Calu3 (cell line): ENCODE results near the gene GPC3. TPM values are rescaled to one million over a fixed set of nuclear protein-coding genes. Genes with fewer than 3 reads are reported as not detected.

Experiments used
- BruUV-seq: library from RNA; stranded (reverse); fragments of 400-500 nt; replicated peaks from 2 replicates; lab custom pipeline; 2021; lab: Mats Ljungman, UMichigan
- CTCF ChIA-PET: fragments of 300-600 bp; sonication (Branson Sonifier 250); formaldehyde crosslinking; loops from one replicate; lab custom pipeline; 2022; ENCODE audit warnings: antibody characterized with exemption; lab: Charles Lee
- DNase-seq: peaks from one replicate; pipeline ENCODE4 v3.0.0; 2022
- H3K27ac Mint-ChIP-seq: one replicate; pipeline ENCODE4 v1.8.0; 2022; ENCODE audit warnings: mixed read lengths; ENCODE audit not compliant: unreplicated experiment
- H3K27me3 Mint-ChIP-seq: one replicate; pipeline ENCODE4 v1.8.0; 2022; ENCODE audit warnings: mixed read lengths; ENCODE audit not compliant: unreplicated experiment
- H3K36me3 Mint-ChIP-seq: one replicate; pipeline ENCODE4 v1.8.0; 2022; ENCODE audit warnings: mild to moderate bottlenecking, moderate library complexity, mixed read lengths; ENCODE audit not compliant: insufficient read depth, unreplicated experiment
- H3K4me1 Mint-ChIP-seq: one replicate; pipeline ENCODE4 v1.8.0; 2022; ENCODE audit warnings: mild to moderate bottlenecking, low read depth, mixed read lengths; ENCODE audit not compliant: unreplicated experiment
- H3K4me3 Mint-ChIP-seq: one replicate; pipeline ENCODE4 v1.8.0; 2022; ENCODE audit warnings: mild to moderate bottlenecking, low read depth, moderate library complexity, mixed read lengths; ENCODE audit not compliant: unreplicated experiment
- H3K9me3 Mint-ChIP-seq: one replicate; pipeline ENCODE4 v1.8.0; 2022; ENCODE audit warnings: low read depth, mixed read lengths; ENCODE audit not compliant: unreplicated experiment
- intact Hi-C: fragments of 100-400 bp; cut with micrococcal nuclease; formaldehyde crosslinking; loops from one replicate; pipeline ENCODE4 v1.10.0; 2022; ENCODE audit not compliant: unreplicated experiment
- total RNA-seq: library from RNA; stranded (reverse); gene quantifications from 2 replicates; pipeline ENCODE4 v1.2.3, GENCODE V29; 2022
- TF ChIP-seq, protein P1 (sequence below): fragments of 200-600 bp; IDR thresholded peaks from one replicate; pipeline ENCODE4 v1.8.0; 2022; ENCODE audit warnings: antibody characterized with exemption; ENCODE audit not compliant: unreplicated experiment

Gene GPC3
- total RNA-seq, 1 experiment from 2014 or later, result 2.3 TPM

DNA sequence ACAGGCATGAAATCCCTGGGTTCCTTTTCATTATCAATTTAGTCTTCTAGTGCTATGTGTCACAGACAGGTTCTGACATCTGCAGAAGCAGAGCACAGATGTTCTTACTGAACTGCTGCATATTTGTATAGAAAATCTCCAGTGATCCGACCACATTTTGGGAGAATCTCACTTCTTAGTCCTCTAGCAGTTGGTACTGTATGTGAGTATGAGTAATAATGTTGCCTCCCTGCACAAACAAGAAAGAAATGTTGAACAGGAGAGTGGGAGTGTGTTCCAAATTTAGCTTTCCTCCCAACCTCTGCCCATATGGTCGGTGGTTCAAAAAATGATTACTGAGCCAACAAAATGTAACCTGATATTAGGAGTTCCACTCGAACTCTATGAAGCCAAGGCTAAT, 404.8 kb downstream of the GPC3 start:
- H3K4me3 Mint-ChIP-seq, result no peak overlapping the region
- H3K4me1 Mint-ChIP-seq, result peaks cover 7% of the 10 kb centered on the region
- H3K27me3 Mint-ChIP-seq, result no peaks in the 10 kb centered on the region
- DNase-seq, result no peak
- no peak overlapping the region for H3K27ac Mint-ChIP-seq
- BruUV-seq, result no TSS peak
- intact Hi-C loops, result no loop called here
- TF ChIP-seq, protein P1, sequence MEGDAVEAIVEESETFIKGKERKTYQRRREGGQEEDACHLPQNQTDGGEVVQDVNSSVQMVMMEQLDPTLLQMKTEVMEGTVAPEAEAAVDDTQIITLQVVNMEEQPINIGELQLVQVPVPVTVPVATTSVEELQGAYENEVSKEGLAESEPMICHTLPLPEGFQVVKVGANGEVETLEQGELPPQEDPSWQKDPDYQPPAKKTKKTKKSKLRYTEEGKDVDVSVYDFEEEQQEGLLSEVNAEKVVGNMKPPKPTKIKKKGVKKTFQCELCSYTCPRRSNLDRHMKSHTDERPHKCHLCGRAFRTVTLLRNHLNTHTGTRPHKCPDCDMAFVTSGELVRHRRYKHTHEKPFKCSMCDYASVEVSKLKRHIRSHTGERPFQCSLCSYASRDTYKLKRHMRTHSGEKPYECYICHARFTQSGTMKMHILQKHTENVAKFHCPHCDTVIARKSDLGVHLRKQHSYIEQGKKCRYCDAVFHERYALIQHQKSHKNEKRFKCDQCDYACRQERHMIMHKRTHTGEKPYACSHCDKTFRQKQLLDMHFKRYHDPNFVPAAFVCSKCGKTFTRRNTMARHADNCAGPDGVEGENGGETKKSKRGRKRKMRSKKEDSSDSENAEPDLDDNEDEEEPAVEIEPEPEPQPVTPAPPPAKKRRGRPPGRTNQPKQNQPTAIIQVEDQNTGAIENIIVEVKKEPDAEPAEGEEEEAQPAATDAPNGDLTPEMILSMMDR, result no peak
- no peaks in the 10 kb centered on the region for H3K9me3 Mint-ChIP-seq
- CTCF ChIA-PET, result interaction anchor here (0.7 kb wide), 1 partner anchor 60 kb away, joined by 5 read pairs; no protein-coding TSS in a partner anchor
- no peaks in the 10 kb centered on the region for H3K36me3 Mint-ChIP-seq

DNA sequence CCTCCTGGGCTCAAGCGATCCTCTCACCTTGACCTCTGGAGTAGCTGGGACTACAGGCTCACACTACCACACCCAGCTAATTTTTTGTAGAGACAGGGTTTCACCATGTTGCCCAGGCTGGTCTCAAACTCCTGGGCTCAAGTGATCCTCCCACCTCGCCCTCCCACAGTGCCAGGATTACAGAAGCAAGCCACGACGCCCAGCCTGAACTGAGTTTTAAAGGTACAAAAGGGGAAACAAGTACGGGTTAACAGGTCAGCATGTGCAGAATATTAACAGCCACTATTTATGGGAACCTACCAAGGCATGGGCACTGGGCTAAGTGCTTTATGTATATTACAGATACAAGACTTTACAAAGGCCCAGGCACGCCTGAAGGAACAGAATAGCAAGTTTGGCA, 405.8 kb downstream of the GPC3 start:
- H3K27ac Mint-ChIP-seq, result no peak overlapping the region
- TF ChIP-seq, protein P1, result no peak
- H3K9me3 Mint-ChIP-seq, result no peaks in the 10 kb centered on the region
- H3K4me1 Mint-ChIP-seq, result no peaks in the 10 kb centered on the region
- intact Hi-C loops, result no loop called here
- DNase-seq, result no peak
- CTCF ChIA-PET, result no interaction called here
- H3K36me3 Mint-ChIP-seq, result no peaks in the 10 kb centered on the region
- no peaks in the 10 kb centered on the region for H3K27me3 Mint-ChIP-seq
- BruUV-seq, result no TSS peak
- H3K4me3 Mint-ChIP-seq, result no peak overlapping the region

DNA sequence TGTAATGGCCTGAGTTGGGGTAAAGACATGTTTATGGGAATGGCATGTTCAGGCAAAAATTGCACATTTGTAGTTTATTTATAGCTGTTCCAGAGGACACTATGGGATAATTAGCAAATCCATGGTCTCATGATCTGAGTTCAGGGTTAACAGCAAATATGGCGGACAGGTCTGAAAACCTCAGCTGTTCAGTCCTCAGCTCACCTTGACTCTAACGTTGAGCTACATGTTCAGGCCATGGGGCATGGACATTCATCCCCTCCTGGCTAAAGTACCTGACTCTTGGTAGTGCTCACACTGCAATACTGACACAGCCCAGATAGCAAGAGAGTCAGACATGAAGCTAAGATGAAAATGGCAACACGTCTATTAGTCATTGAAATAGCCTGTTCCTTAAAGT, 408.5 kb downstream of the GPC3 start:
- Mint-ChIP-seq H3K27me3 (no peaks in the 10 kb centered on the region), H3K36me3 (no peaks in the 10 kb centered on the region), H3K27ac (no peak overlapping the region), H3K9me3 (peaks cover 5% of the 10 kb centered on the region), H3K4me3 (no peak overlapping the region), H3K4me1 (no peaks in the 10 kb centered on the region)
- CTCF ChIA-PET, result no interaction called here
- DNase-seq, result no peak
- TF ChIP-seq, protein P1, result no peak
- no TSS peak for BruUV-seq
- intact Hi-C loops, result no loop called here

DNA sequence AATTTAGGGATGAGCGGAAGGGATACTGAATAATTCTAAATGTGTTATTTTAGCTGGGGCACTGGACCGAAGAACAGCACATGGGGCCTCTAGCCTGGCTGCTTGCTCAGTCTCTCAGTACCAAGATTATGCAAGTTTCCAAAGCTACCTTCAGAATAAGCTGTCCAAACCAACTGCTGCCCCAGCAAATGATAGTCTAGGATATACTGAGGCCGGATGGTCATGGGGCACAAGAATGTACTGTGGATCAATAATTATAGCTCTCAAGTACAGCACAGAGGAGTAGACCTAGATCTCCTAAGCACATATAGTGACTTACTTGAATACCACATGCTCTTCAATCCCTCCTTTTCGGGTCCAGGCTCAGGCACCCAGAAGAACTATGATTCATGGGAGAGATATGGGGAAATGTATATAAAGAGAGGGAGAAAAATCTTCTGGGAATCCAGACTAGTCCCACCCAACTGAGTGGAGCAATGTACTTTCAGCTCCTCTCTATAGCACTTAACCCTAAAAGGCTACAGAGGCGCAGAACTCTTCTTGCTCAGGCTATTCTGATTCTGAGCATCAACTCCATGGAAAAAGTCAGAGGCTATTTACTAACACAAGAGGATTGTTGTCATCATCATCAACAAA, 409.8 kb downstream of the GPC3 start:
- H3K27me3 Mint-ChIP-seq, result no peaks in the 10 kb centered on the region
- no peak overlapping the region for H3K4me3 Mint-ChIP-seq
- no peak for DNase-seq
- no peaks in the 10 kb centered on the region for H3K36me3 Mint-ChIP-seq
- TF ChIP-seq, protein P1, result no peak
- no peak overlapping the region for H3K27ac Mint-ChIP-seq
- intact Hi-C loops, result no loop called here
- CTCF ChIA-PET, result no interaction called here
- H3K9me3 Mint-ChIP-seq, result peaks cover 5% of the 10 kb centered on the region
- BruUV-seq, result no TSS peak
- no peaks in the 10 kb centered on the region for H3K4me1 Mint-ChIP-seq
